GM21423 (cell line): Measurements from ENCODE around the gene AURKB.

Experiments
- ATAC-seq: cut with Tn5 transposase; IDR thresholded peaks from one replicate; pipeline ENCODE4 v1.9.1; 2021; ENCODE audit warnings: mild to moderate bottlenecking, moderate library complexity; ENCODE audit not compliant: unreplicated experiment

AURKB gene

GRCh38 chr17:8162997-8163977, 47.1 kb downstream of the AURKB start:
- no peak for ATAC-seq

- ATAC-seq = peak; percentile 44
Measured at GRCh38 chr17:8162233-8162996, 48.0 kb downstream of the AURKB start, which contains the start of gene VAMP2. TSS of gene VAMP2 (minus strand) at chr17:8162948. CDS start at chr17:8162879, 69 bp downstream.

- ATAC-seq = no peak
Measured at GRCh38 chr17:8161289-8162232, 48.8 kb downstream of the AURKB start.

GRCh38 chr17:8160741-8161221, 49.6 kb downstream of the AURKB start:
- no peak for ATAC-seq

GRCh38 chr17:8160224-8160577, 50.2 kb downstream of the AURKB start:
- no peak for ATAC-seq

- no peak for ATAC-seq
Measured at GRCh38 chr17:8159459-8160223, 50.7 kb downstream of the AURKB start.

GRCh38 chr17:8159032-8159400, 51.4 kb downstream of the AURKB start:
- no peak for ATAC-seq

- no peak for ATAC-seq
Measured at GRCh38 chr17:8158267-8159031, 51.9 kb downstream of the AURKB start.

GRCh38 chr17:8156246-8156992, 54.0 kb downstream of the AURKB start:
- ATAC-seq = peak; percentile 73

GRCh38 chr17:8155996-8156245, 54.5 kb downstream of the AURKB start:
- no peak for ATAC-seq

GRCh38 chr17:8155231-8155995, 55.0 kb downstream of the AURKB start:
- no peak for ATAC-seq
